ENCODE results near the gene AMER3.

DNA sequence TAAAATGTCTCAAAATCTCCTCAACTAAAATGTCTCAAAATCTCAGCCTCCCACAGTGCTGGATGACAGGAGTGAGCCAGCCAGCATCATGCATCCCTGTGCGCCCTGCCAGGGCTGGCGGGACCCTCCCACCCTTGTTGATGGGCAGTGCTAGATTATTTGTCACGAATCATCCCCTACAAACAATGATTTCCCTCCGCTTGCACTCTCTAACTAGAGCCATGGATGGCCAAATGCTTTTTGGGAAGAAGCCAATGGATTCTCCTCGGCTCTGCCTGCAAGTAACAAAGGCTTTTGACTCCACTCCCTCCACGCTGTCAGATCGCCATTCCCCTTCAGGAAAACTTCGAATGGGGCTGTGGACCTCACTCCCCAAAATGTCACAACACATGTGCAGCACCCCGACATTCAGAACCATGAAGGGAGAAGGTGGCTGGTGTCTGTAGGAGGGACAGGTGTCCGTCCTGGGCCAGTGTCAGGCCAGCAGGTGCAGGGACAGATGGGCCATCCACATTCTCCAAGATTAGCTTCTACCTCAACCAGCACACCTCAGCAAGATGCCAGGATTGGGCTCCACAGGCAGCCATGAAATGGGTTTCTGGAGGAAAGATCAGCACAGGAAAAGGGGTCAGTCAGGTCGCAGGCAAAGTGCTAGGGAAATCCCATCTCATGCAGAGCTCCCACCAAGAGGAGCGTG is 11.5 kb downstream of the AMER3 start:
- TF ChIP-seq, protein P1, sequence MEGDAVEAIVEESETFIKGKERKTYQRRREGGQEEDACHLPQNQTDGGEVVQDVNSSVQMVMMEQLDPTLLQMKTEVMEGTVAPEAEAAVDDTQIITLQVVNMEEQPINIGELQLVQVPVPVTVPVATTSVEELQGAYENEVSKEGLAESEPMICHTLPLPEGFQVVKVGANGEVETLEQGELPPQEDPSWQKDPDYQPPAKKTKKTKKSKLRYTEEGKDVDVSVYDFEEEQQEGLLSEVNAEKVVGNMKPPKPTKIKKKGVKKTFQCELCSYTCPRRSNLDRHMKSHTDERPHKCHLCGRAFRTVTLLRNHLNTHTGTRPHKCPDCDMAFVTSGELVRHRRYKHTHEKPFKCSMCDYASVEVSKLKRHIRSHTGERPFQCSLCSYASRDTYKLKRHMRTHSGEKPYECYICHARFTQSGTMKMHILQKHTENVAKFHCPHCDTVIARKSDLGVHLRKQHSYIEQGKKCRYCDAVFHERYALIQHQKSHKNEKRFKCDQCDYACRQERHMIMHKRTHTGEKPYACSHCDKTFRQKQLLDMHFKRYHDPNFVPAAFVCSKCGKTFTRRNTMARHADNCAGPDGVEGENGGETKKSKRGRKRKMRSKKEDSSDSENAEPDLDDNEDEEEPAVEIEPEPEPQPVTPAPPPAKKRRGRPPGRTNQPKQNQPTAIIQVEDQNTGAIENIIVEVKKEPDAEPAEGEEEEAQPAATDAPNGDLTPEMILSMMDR (conservative IDR thresholded peaks at IDR 0.05; ENCODE audit: low read depth, low read length), result no peak
- TF ChIP-seq EZH2 (IDR thresholded peaks at IDR 0.05; ENCODE audit: borderline replicate concordance, low read depth, low read length, poor library complexity, severe bottlenecking), result no peak
